ENCODE measurements around the gene PLB1. TPM values are rescaled to one million over a fixed set of nuclear protein-coding genes. Genes with fewer than 3 reads are reported as not detected.

PLB1 gene
- total and polyA plus RNA-seq, 2 experiments from 2014 or later, result 0.06 to 0.21 TPM

- Mint-ChIP-seq H3K4me3 (no peak overlapping the region), H3K9me3 (peaks cover 6% of the 10 kb centered on the region; the same call in 2 of the 3 replicates), H3K36me3 (ENCODE audit: low read depth) (no peaks in the 10 kb centered on the region), H3K27me3 (ENCODE audit: insufficient read depth, low read depth, poor library complexity) (no peaks in the 10 kb centered on the region), H3K4me1 (no peaks in the 10 kb centered on the region), H3K27ac (no peak overlapping the region)
- Histone ChIP-seq H3K9me2 (ENCODE audit: insufficient read depth) (no peaks in the 10 kb centered on the region; the same call in 1 of the 2 replicates), H2AFZ (no peak overlapping the region), H3K27ac (ENCODE audit: low read depth) (no peak overlapping the region), H3K79me2 (replicated peaks; ENCODE audit: insufficient read depth) (no peaks in the 10 kb centered on the region), H4K20me1 (replicated peaks; ENCODE audit: insufficient read depth) (no peaks in the 10 kb centered on the region), H3K4me3 (no peak overlapping the region), H3K4me1 (ENCODE audit: insufficient read depth) (no peaks in the 10 kb centered on the region), H3F3A (replicated peaks; ENCODE audit: low read depth) (no peaks in the 10 kb centered on the region), H3K27me3 (ENCODE audit: insufficient read depth) (no peaks in the 10 kb centered on the region), H3K36me3 (ENCODE audit: insufficient read depth) (no peaks in the 10 kb centered on the region), H3K4me2 (no peak overlapping the region)
- no peak for TF ChIP-seq STAT1 (IDR thresholded peaks at IDR 0.05; ENCODE audit: unreplicated experiment)
- TF ChIP-seq ZNF462 (CRISPR knock-in tag; IDR thresholded peaks at IDR 0.05), result no peak
- no peak for TF ChIP-seq ZNF331 (CRISPR knock-in tag; IDR thresholded peaks at IDR 0.05; ENCODE audit: low read depth)
- no peak for TF ChIP-seq ETS1 (IDR thresholded peaks at IDR 0.05)
- no peak for TF ChIP-seq ZNF114 (CRISPR knock-in tag; IDR thresholded peaks at IDR 0.05)
- TF ChIP-seq JUNB (IDR thresholded peaks at IDR 0.05; ENCODE audit: unreplicated experiment), result no peak
- no peak for TF ChIP-seq REST (IDR thresholded peaks at IDR 0.05; ENCODE audit: unreplicated experiment)
- no peak for TF ChIP-seq NANOG (IDR thresholded peaks at IDR 0.05; ENCODE audit: borderline replicate concordance)
- TF ChIP-seq EZH2 (IDR thresholded peaks at IDR 0.05; ENCODE audit: low read depth, unreplicated experiment), result no peak
- no peak for TF ChIP-seq POLR2AphosphoS5 (IDR thresholded peaks at IDR 0.05; ENCODE audit: low read depth)
- TF ChIP-seq CTCF (conservative IDR thresholded peaks at IDR 0.05; ENCODE audit: low read depth in 2 of 2), result no peak
- no peak for TF ChIP-seq EZH2phosphoT487 (IDR thresholded peaks at IDR 0.05; ENCODE audit: unreplicated experiment)
- TF ChIP-seq CREB1 (CRISPR knock-in tag; IDR thresholded peaks at IDR 0.05; ENCODE audit: low read depth), result no peak
- no peak for DNase-seq (ENCODE audit: low spot score)
- no peak for ATAC-seq
Measured at GRCh38 chr2:28510184-28510583, 14.3 kb downstream of the PLB1 start.
